ENCODE data around the gene BICRAL.
"Not testable (repeated sequence)": the region's sequence is repeated elsewhere in the genome, so short reads cannot be mapped to it uniquely, and the experiment has no call there.

Gene BICRAL

DNA sequence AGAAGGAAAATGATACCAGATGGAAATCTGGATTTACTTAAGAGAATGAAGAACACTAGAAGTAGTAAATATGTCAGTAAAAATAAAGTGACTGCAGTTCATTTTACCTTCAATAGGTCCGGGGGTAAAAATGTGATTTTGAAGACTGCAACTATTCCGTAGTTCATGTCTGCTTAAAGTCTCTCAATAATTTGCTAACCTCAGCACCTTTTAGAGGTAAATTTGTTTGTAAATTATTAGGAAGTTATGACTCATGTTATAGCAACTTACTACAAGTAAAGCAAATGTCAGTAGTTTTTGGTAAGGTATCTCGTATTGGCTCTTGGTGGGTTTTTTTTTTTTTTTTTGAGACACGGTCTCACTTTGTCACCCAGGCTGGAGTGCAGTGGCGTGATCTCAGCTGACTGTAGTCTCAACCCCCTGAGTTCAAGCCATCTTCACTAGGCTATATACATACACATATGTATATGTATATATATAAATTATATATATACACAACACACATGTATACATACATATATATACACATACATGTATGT, 32.1 kb downstream of the BICRAL start:
- TF ChIP-seq, protein P1, sequence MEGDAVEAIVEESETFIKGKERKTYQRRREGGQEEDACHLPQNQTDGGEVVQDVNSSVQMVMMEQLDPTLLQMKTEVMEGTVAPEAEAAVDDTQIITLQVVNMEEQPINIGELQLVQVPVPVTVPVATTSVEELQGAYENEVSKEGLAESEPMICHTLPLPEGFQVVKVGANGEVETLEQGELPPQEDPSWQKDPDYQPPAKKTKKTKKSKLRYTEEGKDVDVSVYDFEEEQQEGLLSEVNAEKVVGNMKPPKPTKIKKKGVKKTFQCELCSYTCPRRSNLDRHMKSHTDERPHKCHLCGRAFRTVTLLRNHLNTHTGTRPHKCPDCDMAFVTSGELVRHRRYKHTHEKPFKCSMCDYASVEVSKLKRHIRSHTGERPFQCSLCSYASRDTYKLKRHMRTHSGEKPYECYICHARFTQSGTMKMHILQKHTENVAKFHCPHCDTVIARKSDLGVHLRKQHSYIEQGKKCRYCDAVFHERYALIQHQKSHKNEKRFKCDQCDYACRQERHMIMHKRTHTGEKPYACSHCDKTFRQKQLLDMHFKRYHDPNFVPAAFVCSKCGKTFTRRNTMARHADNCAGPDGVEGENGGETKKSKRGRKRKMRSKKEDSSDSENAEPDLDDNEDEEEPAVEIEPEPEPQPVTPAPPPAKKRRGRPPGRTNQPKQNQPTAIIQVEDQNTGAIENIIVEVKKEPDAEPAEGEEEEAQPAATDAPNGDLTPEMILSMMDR (IDR thresholded peaks at IDR 0.05; ENCODE audit: low read length, missing control alignments): no peak
- DNase-seq (ENCODE audit: low read depth): no peak
- no peak overlapping the region for H3K4me3 ChIP-seq (replicated peaks; ENCODE audit: low read depth, low read length)

DNA sequence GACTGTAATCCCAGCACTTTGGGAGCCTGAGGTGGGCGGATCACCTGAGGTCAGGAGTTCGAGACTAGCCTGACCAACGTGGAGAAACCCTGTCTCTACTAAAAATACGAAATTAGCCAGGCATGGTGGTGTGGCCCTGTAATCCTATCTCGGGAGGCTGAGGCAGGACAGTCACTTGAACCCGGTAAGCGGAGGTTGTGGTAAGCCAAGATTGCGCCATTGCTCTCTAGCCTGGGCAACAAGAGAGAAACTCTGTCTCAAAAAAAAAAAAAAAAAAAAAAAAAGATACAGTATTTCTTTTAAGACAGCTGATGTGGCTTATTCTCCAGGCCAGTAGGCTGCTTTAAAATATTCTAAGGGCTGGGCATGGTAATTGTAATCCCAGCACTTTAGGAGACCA, 33.9 kb downstream of the BICRAL start:
- H3K4me3 ChIP-seq (replicated peaks; ENCODE audit: low read depth, low read length); DNase-seq (ENCODE audit: low read depth): not testable (repeated sequence)

DNA sequence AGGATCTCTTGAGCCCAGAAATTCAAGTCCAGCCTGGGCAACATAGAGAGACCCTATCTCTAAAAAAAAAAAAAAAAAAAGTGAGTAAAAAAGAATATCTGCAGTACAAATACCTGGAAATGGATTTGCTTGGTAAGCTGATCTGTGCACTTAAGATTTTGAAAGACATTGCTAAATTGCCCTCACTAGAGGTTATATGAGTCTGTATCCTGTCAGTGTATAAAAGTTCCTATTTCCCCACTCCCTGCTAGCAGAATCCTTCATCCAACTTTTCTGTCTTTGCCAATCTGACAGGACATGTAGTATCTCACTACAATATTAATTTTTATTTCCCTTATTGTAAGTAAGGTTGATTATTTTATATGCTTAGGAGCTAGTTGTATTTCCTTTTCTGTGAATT, 36.1 kb downstream of the BICRAL start:
- no peak for DNase-seq (ENCODE audit: low read depth)
- TF ChIP-seq, protein P1 (IDR thresholded peaks at IDR 0.05; ENCODE audit: low read length, missing control alignments): no peak
- no peak overlapping the region for H3K4me3 ChIP-seq (replicated peaks; ENCODE audit: low read depth, low read length)

DNA sequence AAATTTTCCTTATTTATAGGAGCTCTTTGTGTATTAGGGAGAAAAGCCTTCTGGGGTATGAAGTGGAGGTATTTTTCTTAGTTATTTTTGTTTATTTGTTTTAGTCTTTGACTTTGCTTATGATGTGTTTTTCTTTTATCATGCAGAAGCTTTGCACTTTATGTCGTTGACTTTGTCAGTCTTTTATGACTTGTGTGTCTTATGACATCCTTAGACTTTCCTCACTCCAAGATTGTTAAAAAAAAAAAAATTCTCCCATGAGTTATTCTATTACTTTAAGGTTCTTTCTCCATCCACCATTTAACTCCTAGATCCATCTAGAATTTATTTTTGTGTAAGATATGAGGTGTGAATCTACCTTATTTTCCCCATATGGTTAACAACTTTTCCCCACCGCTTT, 36.6 kb downstream of the BICRAL start:
- TF ChIP-seq, protein P1 (IDR thresholded peaks at IDR 0.05; ENCODE audit: low read length, missing control alignments): no peak
- H3K4me3 ChIP-seq (replicated peaks; ENCODE audit: low read depth, low read length): no peak overlapping the region
- DNase-seq (ENCODE audit: low read depth): no peak

DNA sequence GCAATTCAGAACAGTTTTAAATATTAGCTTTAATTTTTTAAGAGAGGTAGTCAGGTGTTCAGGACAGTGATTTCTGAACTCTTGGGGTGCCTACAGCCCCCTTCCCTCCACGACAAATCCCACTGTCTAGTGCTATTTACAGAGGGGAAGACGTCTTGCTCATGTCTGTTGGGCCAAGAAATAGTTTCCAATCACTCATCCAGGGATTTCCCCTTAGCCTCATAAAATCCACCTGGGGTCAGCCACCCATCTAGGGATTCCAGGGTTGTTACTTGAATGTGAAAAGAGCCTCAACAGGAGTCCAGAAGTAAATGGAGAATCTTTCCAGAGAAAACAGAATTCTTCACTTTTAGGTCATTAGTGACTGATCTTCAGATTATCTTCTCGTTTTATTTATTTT, 37.0 kb downstream of the BICRAL start:
- TF ChIP-seq, protein P1 (IDR thresholded peaks at IDR 0.05; ENCODE audit: low read length, missing control alignments): no peak
- DNase-seq (ENCODE audit: low read depth): no peak
- H3K4me3 ChIP-seq (replicated peaks; ENCODE audit: low read depth, low read length): no peak overlapping the region

DNA sequence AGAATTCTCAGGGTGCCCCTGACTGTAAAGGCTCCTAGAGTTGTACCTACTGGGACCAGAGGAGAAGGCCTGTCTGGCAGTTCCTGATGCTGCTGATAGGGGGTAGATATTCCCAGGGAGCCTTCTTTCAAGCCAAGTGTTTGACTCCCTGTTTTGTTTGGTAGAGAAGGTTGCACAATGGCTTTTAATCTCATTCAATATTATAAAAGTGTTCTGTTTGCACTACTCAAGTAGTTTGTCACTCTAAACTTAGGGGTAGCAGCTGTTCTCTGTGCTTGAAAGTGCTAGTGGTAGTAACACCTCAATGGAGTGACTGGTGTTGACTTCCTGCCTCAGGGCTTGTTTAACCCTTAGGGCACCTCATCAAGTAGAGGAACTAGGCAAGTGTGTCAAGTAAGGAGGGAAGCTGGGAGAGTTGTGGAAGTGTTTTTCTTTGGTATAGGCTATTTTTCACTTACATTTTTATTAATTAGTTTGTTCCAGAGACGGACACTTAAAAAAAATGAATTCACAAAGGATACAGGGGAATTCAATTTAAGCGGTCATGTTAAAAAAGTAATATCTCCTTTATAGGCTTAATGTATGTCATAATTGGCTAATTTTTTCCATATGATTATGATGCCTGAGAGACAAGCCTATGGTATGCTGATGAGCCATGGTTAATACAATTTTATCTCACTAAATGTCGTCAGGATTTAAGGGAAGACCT, 38.1 kb downstream of the BICRAL start:
- H3K4me3 ChIP-seq (replicated peaks; ENCODE audit: low read depth, low read length): no peak overlapping the region
- DNase-seq (ENCODE audit: low read depth): peak; percentile 51
- TF ChIP-seq, protein P1 (IDR thresholded peaks at IDR 0.05; ENCODE audit: low read length, missing control alignments): peak; percentile 35

DNA sequence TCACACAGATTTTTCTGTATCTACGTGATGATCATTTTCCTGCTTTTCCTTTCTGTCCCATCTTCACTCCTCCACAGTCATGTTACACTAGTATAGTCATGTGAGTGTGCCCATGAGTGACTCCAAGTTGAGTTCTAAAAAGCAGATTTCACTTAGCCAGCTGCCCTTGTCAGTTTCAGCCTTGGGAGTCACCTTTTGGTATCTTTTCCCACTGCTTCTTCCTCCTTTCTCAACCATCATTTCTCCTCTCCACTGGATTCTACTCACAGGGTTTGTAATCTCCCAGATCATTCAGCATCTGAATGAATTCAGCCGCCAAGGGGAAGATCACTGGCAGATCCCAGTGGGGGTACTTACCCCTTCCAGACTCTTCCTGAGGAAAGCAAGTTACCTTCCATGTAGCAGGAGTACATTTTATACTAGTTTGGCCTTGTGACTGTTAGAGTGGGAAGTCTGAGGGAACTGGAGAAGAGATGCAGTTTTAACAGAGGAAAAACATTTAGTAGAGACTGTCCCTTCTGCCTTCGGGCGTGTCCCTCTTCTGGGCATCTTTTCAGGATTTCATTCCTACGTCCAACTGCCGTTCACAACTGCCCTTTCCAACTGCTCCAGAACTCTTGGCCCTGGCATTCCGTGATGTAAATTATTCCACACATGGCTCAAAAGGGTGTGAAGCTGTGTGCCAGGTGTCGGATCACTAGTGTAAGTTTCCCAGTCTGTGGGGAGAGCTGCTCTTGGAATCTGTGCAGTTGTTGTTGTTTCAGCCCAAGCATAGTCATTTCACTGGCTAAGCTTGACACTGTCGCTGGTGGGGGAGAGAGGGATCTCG, 38.9 kb downstream of the BICRAL start:
- H3K4me3 ChIP-seq (replicated peaks; ENCODE audit: low read depth, low read length): no peak overlapping the region
- TF ChIP-seq, protein P1 (IDR thresholded peaks at IDR 0.05; ENCODE audit: low read length, missing control alignments): no peak
- DNase-seq (ENCODE audit: low read depth): no peak
